ENCODE data around the gene SNPH.
"Not testable (repeated sequence)": the region's sequence is repeated elsewhere in the genome, so short reads cannot be mapped to it uniquely, and the experiment has no call there.

Gene SNPH

GRCh38 chr20:1341561-1342265 is 75.6 kb downstream of the SNPH start:
- FAIRE-seq: no peak

DNA sequence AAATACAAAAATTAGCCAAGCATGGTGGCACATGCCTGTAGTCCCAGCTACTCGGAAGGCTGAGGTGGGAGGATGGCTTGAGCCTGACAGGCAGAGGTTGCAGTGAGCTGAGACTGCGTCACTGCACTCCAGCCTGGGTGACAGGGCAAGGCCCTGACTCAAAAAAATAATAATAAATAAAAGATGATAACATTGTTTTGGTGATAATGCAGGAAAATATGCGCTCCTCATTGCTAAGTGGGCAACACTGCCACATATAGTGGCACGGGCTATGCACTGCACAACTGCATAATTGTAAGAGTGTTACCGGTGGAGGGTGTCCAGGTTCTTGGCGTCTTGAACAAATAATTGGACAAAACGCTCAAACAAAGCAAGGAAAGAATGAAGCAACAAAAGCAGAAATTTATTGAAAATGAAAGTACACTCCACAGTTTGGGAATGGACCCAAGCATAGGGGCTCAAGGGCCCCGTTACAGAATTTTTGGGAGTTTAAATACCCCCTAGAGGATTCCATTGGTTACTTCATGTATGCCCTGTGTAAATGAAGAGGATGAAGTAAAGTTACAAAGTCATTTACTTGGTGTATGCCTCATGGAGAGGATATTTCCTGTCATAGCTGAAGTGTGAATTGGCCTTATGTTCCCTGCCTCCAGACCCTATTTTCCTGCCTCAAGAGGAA is 77.5 kb downstream of the SNPH start:
- FAIRE-seq: not testable (repeated sequence)

DNA sequence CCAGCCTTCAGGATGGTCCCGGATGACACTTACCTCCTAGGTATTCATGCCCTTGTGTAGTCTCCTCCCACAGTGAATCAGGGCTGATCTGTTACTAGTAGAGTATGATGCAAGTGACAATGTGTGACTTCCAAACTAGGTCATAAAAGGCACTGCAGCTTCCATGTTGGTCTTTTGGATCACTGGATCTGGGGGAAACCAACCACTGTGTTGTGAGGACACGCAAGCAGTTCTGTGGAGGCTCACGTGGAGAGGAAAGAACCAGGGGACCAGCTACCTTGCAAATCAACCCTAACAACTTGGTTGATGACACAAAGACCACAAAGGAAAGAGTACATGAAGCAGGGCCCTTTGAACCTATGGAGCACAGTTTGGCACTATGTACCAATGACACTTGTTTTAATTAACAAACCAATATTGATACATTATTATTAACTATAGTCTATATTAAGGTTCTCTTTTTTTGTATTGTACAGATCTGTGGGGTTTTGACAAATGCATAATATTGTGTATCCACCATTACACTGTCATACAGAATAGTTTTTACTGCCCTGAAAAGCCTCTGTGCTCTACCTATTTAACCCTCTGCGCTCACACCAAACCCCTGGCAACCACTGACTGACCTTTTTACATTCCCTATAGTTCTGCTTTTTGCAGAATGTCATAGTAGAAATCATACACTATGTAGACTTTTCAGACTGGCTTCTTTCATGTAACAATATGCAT is 79.1 kb downstream of the SNPH start:
- no peak for FAIRE-seq

DNA sequence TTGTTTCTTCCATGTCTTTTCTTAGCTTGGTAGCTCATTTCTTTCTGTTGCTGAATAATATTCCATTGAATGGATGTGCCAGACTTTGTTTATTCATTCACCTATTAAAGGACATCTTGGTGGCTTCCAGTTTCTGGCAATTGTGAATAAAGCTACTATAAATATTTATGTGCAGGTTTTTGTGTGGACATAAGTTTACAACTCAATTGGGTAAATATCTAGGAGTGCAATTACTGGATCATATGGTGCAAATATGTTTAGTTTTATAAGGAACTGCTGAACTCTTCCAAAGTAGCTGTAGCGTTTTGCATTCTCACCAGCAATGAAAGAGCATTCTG is 79.6 kb downstream of the SNPH start:
- FAIRE-seq: no peak

DNA sequence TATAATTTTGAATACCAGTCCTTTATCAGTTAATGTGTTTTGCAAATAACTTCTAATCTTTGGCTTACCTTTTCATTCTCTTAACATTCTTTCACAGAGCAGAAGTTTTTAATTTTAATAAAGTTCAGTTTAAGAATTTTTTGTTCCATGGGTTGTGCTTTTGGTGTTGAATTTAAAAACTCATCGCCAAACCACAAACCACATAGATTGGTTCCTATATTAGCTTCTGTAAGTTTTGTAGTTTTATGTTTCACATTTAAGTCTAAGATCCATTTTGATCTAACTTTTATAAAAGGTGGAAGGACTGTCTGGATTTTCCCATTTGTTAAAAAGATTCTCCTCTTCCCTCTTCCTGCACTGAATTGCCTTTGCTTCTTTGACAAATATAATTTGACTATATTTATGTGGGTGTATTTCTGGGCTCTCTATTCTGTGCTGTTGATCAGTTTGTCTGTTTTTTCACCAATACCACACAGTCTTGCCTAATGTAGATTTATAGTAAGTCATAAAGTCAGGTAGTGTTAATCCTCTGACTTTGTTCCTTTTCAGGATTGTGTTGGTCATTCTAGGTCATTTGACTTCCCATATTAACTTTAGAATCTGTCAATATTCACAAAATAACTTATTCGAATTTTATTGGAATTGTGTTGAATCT is 80.3 kb downstream of the SNPH start:
- FAIRE-seq: no peak

DNA sequence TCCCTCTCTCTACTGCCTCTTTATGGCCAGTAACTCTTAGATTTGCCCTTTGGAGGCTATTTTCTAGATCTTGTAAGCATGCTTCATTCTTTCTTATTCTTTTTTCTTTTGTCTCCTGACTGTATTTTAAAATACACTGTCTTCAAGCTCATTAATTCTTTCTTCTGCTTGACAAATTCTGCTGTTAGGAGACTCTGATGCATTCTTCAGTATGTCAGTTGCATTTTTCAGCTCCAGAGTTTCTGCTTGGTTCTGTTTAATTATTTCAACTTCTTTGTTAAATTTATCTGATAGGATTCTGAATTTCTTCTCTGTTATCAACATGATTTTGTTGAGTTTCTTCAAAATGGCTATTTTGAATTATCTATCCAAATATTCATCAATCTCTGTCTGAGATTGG is 87.9 kb downstream of the SNPH start:
- no peak for FAIRE-seq

DNA sequence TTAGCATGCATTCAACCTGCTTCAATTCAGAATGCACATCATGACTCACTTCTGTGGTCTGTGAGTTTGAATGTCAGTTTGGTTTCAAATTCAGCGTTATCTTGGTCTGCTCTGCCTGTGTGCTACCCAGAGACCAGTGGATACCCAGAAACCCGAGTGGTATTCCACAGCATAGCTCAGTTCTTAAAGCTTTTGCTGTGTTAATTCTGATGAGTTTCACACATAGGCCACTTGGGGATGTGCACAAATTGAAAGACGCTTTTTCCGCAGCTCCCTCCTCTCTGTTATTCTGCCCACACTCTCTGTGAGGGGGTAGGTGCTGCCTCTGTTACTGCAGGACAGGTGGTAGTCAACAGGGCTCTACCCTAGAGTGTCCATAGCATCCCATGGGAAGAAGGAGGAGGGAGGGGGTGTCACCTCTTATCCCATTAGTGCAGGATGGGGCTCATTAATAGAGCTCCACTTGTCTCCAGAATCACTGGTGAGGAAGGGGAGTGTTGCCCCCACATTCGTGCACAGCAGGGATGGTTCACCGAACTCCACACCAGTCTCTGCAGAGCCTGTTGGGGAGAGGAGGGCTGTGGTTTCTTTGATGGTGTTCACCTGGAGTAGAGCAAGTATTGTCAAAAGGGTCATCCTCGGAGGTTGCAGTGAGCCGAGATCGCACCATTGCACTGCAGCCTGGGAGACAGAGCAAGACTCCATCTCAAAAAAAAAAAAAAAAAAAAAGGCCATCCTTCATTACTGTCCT is 92.0 kb downstream of the SNPH start:
- no peak for FAIRE-seq
